Ammon's horn (tissue), 1 donor: ENCODE data around the gene AFDN.
"Not testable (repeated sequence)": the region's sequence is repeated elsewhere in the genome, so short reads cannot be mapped to it uniquely, and the experiment has no call there.

Experiments used
- DNase-seq: peaks from one replicate; pipeline ENCODE4 v3.0.0-alpha.2; 2016; ENCODE audit warnings: low spot score

AFDN gene

DNA sequence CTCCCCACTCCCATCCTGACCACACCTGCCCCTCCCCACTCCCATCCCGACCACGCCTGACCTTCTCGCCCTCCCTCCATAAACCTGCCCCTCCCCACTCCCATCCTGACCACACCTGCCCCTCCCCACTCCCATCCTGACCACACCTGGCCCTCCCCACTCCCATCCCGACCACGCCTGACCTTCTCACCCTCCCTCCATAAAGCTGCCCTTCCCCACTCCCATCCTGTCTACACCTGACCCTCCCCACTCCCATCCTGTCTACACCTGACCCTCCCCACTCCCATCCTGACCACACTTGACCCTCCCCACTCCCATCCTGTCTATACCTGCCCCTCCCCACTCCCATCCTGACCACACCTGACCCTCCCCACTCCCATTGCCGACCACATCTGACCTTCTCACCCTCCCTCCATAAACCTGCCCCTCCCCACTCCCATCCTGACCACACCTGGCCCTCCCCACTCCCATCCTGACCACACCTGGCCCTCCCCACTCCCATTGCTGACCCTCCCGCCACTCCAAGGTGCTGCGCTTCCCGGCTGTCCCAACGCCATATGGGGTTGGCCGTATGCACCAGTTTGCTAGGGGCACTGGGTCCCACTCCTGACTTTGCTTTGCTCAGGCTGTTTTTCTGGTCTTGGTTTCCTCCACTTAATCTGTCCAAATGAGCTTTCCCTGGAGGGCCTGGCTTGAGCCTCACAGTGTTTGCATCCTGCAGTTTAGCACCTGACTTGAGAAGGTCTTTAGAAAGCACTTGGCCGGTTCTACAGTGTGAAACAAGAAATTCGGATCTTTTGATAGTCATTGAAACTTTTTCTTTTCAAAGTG, 173.7 kb downstream of the AFDN start:
- no peak for DNase-seq

DNA sequence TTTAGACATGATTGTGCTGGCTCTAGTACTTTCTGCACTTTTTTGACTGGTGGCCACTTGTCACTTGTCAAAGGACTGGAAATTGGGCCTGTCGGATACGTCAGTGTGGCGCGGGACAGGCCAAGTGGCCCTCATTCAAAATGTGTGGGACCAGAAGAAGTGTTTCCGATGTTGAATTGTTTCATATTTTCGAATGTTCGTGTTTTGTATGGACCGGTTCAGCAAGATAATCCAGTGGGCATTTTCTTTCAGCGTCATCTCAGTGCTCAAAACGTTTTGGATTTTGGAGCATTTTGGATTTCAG, 174.3 kb downstream of the AFDN start:
- no peak for DNase-seq

GRCh38 chr6:168001514-168001913, 174.8 kb downstream of the AFDN start:
- DNase-seq: not testable (repeated sequence)

- DNase-seq: no peak
Measured at GRCh38 chr6:168002804-168003203, 176.1 kb downstream of the AFDN start.

DNA sequence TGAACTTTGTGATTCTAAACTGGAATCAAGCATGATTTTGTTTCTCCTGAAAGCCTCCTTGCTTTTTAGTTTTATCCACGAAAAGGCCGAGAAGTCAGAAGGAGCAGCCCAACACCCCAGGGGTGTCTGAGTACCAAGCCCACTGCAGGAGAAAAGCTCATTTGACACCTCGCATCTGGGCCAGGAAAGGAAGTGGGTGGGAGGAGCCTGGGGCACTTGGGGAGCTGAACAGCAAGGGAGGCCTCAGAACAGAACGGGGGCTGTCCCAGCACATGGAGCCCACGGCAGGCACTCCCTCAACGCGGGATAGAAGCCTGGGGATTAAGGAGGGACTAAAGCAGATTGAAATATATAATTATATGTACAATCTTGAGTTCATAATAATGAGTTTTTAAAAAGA, 177.3 kb downstream of the AFDN start:
- DNase-seq: no peak

GRCh38 chr6:168004945-168005344, 178.2 kb downstream of the AFDN start:
- no peak for DNase-seq

DNA sequence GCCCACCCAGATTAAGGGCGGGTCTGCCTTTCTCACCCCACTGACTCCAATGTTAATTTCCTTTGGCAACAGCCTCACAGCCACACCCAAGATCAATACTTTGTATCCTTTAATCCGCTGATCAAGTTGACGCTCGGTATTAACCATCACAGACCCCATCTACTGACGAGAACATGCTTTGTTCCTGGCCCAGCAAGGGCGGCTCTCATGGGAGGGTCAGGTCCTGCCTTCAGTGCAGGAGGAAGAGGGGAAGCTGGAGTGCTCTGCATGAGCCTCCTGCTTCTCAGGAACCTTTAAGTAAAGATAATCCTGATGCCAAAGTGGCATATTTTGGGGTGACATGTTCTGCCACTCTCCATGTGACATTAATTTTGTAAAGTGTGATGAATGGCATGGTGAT, 179.1 kb downstream of the AFDN start:
- DNase-seq: no peak

DNA sequence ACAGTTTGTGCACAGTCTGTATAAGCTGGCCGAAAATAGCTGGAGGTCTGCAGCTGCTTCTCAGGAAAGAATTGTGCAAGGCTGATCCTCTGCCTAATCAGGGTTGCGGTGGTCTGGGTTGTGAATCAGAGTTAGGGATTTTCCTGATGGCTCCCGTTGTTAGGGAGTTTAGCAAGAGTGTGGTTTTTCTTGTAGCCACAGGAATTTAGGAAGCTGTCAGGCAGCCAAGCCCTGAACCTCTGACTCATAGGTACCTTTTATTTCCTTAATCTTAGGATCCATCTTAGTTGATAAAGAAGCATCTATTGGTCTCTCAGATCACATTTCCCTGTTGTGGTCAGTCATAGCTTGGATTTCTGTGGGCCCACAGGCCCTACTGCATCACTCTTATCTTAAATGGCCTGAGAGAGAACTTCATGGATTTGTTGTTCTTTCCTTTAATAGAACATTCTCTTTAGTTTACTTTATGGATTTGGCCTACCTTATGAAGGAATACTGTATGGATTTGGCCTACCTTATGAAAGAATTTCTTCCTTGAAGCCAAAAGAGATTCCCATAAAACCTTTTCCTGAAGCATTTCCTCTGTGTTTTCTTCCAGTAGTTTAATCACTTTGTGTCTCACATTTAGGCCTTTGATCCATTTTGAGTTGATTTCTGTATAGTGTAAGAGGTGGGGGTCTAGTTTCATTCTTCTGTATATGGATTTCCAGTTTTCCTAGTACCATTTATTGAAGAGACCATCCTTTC, 181.1 kb downstream of the AFDN start:
- DNase-seq: no peak

- no peak for DNase-seq
Measured at GRCh38 chr6:168009331-168009730, 182.6 kb downstream of the AFDN start.

GRCh38 chr6:168011291-168011690, 184.6 kb downstream of the AFDN start:
- no peak for DNase-seq

- no peak for DNase-seq
Measured at GRCh38 chr6:168012431-168013249, 185.9 kb downstream of the AFDN start.

- no peak for DNase-seq
Measured at GRCh38 chr6:168013250-168013915, 186.7 kb downstream of the AFDN start.

GRCh38 chr6:168014428-168014827, 187.7 kb downstream of the AFDN start:
- DNase-seq: no peak

DNA sequence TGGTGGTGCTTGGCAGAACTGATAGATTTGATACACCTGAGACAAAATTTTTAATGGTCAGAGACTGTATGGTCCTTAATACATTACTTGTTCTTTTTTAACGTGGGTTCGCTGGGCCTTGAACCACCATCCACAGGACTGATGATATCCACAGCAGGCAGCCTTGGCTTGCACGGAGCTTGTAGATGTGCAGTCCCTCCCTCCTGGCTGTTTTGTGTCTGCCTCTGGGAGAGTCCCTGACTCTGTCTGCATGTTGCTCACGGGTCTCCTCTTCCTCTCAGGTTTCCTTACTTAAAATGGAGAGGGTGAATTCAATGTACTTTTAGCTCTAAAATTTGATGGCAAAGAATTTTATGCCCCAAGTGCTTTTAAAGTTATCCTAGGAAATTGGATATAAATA, 188.3 kb downstream of the AFDN start:
- no peak for DNase-seq

GRCh38 chr6:168015482-168016175, 188.9 kb downstream of the AFDN start:
- no peak for DNase-seq

- no peak for DNase-seq
Measured at GRCh38 chr6:168016176-168016620, 189.5 kb downstream of the AFDN start.

GRCh38 chr6:168016721-168017525, 190.2 kb downstream of the AFDN start:
- no peak for DNase-seq

DNA sequence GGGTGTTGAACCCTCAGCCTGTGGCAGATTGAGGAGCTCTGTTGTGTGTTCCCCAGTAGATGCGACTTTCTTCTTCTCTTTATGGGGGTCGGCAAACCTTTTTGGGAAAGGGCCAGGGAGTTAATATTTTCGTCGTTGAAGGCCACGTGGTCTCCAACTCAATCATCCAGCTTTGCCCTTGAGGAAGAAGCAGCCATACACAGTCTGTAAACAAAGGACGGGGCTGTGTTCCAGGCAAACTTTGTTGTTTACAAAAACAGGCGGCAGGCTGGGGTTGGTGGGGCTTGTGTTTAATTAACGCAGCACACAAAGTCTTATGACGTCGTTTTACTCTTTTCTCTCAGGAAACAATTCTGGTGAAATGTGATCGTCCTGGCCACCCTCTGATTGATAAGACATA, 190.9 kb downstream of the AFDN start:
- no peak for DNase-seq

DNA sequence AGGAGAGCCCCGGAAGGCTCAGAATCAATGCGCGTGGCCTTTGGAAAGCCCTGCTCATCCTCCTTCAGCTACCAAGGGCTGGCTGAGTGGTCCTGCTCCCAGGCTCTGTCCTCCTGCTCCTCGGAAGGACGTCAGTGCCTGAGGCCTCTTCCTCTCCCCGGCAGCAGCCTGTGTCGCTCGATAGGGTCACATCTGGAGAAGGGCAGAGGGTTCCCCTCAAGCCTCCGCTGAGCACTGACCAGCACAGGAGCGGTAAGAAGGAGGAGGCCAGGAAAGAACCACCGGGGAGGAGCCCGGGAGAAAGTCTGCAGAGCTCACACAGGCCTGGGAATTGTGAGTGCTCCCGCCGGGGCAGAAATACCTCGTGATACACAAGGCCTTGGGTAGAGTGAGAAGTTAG, 192.0 kb downstream of the AFDN start:
- no peak for DNase-seq

DNA sequence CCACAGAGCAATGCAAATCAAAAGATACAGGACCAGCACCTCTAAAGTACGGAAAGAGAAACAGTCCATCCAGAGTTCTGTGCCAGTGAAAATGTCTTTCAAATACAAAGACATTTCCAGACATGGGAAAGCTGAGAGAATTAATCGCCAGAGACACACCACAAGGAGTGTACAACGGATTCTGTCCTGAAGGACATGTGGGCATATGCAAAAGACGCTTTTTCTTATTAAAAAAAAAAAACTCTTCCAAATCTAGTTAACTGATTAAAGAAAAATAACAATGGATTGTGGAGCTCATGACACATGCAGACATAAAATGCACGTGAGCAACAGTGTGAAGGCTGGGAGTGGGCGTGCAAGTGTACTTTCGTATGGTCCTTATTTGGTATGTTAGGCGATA, 193.5 kb downstream of the AFDN start:
- DNase-seq: no peak

GRCh38 chr6:168021581-168021980, 194.9 kb downstream of the AFDN start:
- no peak for DNase-seq
